ENCODE measurements around the gene TNNI3.
A peak's percentile ranks its signal among the peaks of the same experiment; 100 is the strongest.
"Not testable (repeated sequence)": the region's sequence is repeated elsewhere in the genome, so short reads cannot be mapped to it uniquely, and the experiment has no call there.

Gene TNNI3

DNA sequence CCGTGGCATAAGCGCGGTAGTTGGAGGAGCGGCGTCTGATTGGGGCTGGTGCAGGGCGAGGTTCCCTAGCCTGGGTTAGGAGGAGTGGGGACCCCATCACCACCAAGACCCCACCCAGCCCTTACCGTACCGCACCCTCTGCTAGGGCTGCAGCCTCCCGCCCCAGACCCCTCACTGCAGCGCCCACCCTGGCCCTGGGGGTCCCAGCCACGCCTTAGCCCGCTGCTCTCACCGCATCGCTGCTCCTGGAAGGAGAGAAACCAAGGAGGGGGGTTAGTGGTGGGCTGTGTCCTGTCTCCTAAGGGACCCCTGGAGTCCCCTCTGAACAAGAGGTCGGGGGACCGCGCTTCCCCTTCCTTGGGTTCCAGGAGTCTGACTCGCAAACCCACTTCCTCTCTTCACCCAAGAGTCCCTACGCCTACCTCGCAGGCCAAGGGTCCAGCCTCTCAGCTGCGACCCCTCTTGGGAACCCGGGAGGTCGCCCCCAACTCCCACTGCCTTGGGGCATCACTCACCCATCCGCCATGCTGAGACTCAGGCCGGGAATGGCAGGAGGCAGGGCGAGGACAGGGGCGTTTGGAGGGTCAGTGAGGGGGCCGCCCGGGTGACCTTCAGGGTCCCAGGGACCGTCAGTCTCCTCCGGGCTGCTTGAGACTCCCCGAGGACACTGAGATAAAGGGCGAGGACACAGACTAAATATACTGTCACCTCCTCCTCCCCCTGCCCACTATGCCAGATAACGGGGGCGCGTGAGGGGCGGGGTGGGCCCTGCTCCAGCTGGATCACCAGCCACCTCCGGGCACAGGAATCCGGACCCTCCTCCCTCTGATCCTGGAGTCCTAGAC lies at the start of gene TNNI3:
Gene TNNI3 (minus strand): TSS at position 669 of the 845 bp plus-strand sequence. CDS start 143 bp downstream, at position 526.
- no peak for DNase-seq

DNA sequence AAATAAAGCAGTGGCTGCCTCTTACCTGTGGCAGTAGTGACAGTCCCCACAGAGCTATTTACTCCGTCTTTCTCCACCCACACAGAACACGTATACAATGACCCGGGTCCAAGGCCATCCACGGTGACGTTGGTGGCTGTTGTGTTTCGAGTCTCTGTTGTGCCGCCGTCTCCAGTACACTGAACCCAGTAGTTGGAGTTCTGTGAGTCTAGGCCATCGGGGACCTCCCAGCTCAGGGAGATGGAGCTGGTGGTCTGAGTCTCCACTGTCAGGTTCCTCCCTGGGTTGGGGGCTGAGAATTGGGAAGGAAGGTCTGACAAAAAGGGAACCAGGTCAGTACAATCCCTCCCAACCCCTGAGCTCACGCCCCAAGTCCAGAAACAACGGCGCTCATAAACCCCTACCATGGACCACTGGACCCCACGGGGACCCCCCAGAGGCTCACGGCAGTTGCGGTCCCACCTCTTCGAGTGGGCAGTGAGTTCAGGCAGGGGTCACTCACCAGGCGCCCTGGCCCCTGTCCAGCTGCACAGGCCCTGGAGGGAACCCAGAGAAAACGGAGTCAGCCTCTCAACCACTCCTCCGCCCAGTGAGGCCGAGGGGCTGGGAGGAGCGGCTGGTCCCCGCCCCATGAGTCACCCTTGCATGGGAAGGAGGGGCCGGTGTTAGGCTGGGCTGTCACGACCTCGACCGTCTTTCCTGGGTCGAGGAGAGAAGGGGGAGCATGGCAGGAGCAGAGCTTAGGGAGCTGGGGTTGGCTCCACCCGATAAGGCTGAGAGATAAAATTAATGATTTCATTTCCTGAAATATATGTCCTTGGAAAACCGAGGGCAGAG lies 49.4 kb upstream of the TNNI3 start:
- peak; percentile 74 for DNase-seq

DNA sequence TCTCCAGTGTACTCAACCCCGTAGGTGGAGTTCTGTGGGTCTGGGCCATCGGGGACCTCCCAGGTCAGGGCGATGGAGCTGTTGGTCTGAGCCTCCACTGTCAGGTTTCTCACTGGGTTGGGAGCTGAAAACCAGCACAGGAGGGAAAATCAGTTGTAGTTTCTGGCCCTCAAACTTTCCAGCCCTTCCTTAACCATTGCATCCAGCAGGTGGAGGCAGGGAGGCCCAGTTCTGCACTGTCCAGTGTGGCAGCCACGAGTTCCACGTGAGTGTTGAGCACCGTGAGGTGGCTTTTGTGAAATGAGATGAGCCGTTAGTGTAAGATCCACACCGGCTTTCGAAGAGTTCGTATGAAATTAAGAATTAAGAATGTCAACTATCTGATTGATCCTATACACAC lies 44.7 kb upstream of the TNNI3 start:
- not testable (repeated sequence) for DNase-seq

DNA sequence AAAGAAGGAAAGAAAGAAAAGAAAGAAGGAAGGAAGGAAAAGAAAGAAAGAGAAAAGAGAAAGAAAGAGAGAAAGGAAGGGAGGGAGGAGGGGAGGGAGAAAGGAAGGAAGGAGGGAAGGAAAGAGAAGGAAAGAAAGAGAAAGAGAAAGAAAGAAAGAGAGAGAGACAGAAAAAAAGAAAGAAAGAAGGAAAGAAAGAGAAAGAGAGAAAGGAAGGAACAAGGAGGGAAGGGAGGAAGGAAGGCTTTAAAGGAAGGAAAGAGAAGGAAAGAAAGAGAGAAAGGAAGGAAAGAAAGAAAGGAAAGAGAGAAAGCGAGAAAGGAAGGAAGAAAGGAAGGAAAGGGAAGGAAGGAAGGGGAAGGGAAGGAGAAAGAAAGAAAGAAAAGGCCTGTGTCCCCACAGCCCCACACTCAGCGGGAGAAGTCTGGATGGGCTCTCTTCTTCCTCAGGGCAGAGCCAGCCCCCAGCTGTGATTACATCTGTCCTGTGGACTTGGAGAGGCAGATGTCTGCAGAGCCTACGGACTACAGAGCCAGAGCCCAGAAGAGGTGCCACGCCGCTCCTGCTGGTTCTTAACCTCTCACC lies 42.2 kb upstream of the TNNI3 start:
- DNase-seq, result no peak

DNA sequence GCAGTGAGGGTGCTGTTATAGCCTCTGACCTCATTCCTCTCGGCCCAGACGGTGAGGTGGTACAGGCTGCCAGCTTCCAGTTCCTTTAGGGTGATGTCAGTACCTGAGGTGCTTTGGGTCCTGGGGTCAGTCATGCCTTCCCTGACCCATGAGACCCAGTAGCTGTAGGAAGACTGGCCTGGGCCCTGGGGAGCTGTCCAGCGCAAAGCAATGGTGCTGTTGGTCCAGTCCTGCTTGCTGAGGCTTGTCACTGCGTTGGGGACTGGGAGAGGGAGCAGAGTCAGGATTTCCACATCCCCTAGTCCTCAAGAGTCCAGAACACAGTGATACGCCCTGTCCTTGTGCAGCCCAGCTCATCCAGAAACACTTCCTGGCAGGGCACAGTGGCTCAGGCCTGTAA lies 41.1 kb upstream of the TNNI3 start:
- DNase-seq, result no peak

DNA sequence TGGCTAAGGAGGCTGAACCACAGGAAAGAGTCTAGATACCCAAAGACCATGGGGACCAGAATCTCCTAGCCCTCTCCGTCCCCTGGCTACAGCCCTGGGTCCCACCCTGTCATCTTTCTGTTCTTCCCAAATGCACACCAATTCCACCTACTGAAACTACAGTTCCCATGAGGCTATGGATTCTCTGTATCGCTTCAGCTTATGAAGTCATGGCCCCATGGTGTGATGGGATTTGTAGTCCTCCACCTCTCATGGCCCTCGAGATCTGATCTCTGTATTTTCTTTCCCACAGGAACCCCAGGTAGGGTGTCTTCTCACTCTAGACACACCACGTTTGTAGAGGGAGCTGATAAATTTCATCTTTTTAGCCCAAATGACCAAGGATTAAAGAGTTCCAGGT lies 40.0 kb upstream of the TNNI3 start:
- DNase-seq, result no peak

DNA sequence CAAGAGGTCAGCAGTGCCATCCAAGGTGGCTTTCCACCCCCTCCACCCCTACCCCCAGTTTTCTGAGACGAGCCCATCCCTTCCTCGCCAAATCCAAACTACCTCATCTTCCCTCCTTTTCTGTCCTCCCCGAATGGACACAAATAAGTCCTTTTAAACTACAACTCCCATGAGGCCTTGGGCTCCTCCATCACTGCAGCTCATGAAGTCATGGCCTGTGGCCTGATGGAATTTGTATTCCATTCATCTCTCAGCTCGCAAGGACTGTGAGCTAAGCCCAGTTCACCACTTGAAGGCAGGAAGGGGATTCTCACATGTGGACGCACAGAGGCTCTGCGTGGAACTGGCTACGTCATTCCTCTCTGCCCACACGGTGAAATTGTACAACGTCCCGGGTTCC lies 39.3 kb upstream of the TNNI3 start:
- no peak for DNase-seq

DNA sequence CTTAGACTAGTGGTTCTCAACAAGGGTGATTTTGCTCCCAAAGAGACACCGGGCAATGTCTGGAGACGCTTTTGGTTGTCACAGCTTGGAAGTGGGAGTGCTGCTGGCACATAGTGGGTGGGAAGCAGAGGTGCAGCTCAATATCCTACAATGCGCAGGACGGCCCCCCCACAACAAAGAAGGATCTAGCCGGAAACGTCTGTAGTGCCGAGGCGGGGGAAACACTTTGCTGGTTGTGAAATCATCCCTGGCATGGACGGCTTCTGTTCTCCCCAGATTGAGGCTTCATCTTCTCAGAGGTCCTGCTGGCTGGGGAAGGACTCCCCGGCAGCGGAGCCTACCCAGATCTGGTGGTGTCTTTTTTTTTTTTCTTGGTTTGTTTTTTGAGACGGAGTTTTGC lies 35.9 kb upstream of the TNNI3 start:
- DNase-seq, result no peak

DNA sequence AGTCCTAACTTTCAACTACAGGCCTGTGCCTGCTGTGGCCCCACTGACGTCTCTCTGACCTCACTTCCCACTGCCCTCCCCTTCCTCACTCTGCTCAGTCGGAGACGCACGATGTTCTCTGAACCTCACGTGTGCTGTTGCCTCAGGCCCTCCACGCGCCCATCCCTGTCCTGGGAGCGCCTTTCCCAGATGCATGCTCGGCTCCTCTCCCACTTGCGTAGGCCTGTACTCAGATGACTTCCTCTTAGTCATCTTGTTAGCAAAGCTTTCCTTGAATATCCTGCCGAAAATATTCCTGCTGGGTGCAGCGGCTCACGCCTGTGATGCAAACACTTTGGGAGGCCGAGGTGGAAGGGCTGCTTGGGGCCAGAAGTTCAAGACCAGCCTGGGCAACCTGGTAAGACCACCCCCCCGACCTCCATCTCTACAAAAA lies 31.9 kb upstream of the TNNI3 start:
- no peak for DNase-seq

DNA sequence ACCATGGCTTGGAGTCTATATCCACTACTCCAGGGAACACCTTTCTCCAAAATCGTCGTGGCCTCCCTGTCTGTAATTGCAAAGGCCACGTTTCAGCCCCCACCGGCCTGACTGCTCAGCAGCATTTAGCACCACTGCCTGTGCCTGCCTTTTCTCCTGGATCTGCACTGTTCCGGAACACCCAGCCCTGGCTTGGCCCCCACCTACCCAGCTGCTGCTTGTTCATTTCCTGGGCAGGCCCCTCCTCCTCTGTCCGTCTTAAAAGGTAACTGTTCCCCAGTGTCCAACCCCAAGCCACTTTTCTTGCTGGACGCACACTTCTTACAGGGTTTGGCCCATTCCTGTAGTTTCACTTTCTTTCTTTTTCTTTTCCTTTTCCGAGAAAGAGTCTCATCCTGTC lies 31.1 kb upstream of the TNNI3 start:
- DNase-seq, result no peak

DNA sequence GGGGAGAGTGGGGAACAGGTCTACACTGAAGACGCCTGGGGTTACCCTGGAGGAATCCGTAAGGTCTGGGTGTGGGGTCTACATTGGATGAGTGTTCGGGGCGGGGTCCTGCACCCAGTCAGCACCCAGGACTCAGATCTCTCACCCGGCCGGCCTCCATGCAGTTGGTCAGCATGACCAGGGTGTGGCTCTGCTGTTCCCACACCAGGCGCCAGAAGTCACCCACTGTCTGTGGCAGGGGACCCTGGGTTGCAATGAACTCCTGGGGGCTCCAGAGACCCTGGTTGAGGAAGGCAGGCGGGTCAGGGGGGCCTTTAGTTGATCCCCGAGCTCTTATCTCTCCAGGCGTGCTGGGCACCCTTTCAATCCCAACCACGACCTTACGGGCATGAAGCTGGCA lies 28.5 kb upstream of the TNNI3 start:
- DNase-seq, result no peak

DNA sequence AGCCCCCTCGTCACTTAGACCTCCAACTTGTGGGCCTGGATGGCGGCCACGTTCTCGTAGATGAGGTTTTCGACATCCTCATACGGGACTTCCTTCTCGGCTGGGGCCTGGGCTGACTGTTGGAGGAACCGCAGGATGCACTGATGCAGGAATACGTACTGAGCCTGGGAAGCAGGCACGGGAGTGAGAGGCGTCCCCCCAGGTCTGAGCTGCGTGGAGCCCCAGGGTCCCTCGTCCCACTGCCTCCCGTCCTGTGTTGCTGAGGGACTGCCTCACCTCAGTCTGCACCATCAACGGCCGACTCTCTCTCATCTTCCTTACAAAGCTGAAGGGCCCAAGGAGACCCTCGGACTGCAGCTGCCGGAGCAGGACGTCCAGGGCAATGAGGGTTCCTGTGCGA lies 24.2 kb upstream of the TNNI3 start:
- DNase-seq, result no peak

DNA sequence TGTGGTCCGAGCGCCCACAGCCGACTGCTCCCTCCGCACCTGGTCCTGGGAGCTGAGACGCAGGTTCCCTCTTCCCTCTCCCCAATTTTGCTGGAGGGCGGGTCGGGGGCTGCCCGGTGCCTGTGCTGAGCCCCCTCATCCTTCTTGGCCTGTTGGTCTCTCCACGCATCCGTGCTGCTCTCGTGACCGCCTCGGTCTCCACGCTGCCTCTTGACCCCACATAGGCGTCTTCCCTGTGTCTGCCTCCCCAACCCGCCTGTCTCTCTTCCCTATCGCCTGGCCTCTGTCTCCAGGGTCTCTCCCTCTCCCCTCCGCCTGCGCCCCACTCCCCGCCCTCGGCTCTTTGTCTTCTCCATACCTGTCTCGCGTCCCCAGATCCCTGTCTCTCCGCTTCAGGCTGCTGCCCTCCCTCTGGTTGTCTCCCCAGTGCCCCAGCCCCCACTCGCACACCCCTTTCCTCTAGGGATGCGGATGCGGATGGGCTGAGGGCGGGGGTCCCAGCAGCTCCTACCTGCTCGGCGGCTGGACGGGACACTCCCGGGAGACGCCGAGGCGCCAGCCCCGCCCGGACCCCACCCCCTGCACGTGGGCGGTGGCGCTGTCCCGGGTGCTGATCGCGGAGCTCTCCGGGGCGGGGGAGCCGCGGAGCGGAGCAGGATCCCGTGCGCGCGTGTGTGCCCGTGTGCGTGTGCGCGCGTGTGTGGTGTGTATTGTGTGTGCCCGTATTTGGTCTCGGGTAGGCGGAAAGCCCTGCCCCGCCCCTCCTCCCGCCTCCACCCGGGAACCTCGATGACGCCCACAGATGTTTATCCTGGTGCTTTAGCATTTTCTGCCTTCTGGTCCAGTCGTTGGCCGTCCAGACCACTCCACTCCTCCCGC lies 22.3 kb upstream of the TNNI3 start, which contains the start of gene SYT5:
Gene SYT5 (minus strand): TSS at position 684 of the 879 bp plus-strand sequence. CDS start 1,248 bp downstream, outside the sequence.
- peak; percentile 55 for DNase-seq

DNA sequence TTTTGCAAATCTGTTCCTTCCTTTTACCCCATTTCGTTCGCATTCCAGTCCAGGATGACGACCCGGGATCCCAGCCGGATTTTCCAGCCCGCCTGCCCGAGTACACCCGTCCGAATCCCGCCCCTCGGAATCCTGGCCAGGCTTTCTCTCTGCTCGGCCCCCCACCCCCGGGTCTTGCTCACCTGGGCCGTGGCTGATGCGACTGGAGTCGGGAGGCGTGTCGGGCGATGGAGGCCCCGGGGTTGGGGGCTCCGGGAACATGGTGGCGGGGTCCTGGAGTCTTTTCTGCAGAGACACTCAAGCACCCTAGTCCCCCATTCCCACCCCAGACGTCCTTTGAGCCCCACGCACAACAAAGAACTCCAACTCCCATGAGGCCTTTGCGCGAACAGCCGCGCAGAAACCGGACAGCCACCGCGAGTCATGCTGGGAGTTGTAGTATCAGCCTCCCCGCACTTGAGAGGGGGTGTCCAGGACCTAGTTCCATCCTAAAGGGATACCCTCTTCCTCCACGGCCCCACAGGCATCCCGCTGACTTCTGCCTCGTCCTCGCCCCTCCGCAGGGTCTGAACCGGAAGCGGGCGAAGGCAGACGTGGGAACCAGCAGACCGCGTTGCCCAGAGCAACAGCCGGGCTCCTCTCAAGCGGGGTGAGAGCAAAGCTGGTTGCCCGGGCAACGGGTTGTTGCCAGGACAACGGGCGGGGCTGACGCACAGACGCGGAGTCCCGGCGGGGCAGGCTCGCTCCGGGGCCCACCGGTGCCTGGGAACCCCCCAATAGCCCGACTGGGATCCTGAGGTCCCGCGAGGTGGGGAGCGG lies 21.5 kb upstream of the TNNI3 start:
- DNase-seq, result peak; percentile 95

DNA sequence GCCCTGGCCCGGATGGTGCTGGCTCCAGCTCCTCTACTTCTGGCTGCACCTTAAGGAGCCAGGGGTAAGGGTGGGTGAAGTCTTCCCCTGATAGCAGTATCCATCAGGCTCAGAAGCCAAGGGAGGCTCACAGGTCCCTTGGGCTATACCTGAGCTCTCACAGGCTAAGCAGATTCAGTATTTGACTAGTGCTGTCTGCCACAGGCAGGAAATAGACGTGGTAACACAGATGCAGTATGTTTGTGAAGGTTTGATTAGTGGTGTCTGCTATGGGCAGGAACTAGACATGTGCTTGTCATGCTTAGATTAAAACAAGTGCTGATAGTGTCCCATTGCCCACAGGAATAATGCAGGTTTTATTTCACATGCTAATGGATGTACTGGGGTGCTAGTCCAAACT lies 18.5 kb upstream of the TNNI3 start:
- no peak for DNase-seq

DNA sequence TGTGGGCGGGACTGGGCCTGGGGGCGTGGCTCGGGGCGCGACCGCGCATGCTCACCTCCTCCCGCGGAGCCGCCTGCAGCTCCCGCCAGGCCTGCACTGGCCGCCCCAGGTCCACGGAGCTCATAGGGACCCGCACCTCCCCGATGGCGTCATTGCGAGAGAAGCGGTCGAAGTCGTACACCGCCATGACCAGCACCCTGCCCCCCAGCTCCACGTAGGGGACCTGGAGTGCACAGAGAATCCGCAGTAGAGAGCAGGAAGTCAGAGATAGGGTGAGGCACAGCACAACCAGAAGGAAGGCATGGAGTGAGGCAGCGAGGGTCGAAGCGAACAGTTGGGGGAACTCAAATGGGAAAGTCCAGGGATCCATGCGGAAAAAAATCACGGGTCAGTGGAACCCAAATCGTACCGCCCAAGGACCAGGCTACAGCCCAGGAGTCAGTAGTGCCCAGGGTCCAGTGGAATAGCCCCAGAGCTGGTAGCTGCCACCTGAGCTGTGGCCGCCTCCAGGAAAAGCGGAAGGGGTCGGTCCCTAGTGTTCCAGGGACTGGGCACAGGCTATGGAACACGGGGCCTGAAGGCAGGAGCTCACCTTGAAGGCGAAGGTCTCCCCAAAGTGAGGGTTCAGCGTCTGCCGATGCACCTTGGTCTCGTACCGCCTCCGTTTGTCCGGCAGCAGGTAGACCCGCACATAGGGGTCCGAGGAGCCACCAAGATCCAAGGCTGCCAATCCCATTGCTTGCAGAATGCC lies 17.8 kb upstream of the TNNI3 start:
- no peak for DNase-seq

DNA sequence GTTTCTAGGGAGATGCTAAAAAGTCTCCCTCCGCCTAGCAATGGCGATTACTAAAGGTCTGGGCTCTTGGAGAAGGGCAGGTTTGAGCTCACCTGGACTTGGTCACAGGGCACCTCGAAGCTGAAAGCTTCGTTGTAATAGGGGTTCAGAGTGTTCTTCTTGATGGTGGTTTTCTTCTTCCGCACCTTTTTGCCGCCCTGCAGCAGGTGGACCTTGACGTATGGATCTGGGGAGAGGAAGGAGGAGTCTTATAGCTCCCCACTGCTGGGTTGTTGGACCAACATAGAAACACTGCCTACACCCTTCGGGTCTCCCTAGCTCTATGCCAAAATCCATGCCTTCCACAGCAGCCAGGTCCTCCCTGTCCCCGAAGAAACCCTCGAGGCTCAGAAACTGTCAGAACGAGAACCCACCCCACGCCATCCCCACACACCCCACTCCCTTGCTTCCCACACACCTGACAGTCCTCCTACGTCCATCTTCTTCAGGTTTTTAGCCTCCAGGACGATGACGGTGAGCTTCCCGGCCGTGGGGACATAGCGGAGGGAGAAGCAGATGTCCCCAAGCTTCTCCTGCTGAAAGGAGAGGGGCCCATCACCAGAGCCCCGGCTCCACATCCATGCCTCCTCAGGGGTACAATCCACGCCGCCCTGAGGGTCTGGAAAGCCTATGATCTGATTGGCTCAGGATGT lies 17.0 kb upstream of the TNNI3 start:
- DNase-seq, result no peak

DNA sequence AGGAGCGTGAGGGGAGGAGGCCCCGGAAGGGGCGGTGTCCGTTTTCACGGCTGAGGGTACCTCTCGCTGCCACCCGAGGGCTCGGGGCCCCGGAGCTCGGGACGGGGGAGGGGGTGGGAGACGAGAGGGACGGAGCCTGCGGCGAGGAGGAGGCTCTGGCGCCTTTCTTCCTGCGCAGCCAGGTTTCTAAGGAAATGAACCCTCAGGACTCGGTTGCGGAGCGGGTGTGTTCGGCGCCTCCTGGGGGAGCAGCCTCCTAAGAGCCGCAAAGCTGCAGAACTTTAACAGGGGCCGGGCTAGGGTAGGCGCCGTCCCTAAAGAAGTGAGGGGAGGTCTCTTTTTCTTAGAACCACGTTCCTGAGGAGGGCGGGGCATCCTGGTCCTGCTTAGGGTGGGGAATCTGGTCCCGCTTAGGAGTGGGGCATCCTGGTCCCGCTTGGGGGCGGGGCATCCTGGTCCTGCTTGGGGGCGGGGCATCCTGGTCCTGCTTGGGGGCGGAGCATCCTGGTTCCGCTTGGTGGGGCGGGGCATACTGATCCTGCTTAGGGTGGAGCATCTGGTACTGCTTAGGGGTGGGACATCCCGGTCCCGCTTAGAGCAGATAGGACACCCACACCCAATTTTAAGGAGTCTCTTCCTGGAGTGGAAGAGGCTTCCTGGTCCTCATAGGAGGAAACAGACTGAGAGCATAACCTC lies 16.3 kb upstream of the TNNI3 start:
- DNase-seq, result peak; percentile 91

DNA sequence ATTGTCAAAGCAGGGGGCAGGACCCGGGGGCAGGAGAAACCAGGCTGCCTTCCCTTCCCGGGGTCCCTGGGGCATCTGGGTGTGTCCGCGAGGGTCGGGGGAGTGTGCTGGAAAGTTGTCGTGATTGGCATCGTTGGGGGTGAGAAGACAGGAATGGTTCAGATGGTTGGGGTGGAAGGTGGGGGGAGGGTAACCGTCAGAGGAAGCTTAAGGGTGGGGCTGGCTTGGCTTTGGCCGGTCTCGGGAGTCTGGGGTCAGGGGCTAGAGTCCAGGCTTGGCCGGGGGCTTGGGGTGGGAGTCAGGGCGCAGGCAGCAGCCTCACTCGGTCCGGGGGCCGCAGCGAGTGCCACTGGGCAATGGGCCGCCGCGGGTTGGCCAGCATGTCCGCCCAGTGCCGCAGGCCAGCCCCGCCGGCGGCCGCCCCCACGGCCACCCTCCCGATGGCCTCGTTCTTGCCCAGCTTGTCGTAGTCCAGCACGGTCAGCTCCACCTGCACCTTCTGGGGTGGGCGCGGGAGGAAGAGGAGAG lies 15.7 kb upstream of the TNNI3 start:
- no peak for DNase-seq
